Coronary artery (tissue), 2 donors: ENCODE results near the gene PRR29.
A peak's percentile ranks its signal among the peaks of the same experiment; 100 is the strongest.

Source experiments
- DNase-seq: peaks from one replicate; pipeline ENCODE4 v3.0.0-alpha.2; 2017; ENCODE audit warnings: low spot score
- H3K27ac ChIP-seq, 2 donors: fragments of 200-600 bp; sonication (generic); one replicate each; pipeline ENCODE4 v1.5.1; 2016 to 2019
- H3K4me3 ChIP-seq: fragments of 200-600 bp; sonication (generic); 2 replicates; pipeline ENCODE4 v1.5.1; 2016; ENCODE audit warnings: mild to moderate bottlenecking, moderate library complexity
- CTCF ChIP-seq: fragments of 200-600 bp; sonication (generic); IDR thresholded peaks from one replicate; pipeline ENCODE4 v1.5.1; 2019; ENCODE audit warnings: antibody characterized with exemption

The PRR29 gene

GRCh38 chr17:63998721-63999679 lies 849 bp downstream of the PRR29 start:
- H3K27ac ChIP-seq, result peak overlapping the region in 1 of 2 donors; percentile 26
- no peak for DNase-seq

GRCh38 chr17:63999680-64000531 lies 1.8 kb downstream of the PRR29 start:
- Histone ChIP-seq H3K4me3 (no peak overlapping the region), H3K27ac (no peak overlapping the region)
- TF ChIP-seq CTCF, result no peak
- peak; percentile 40 for DNase-seq

More at GRCh38 chr17:63998721-63999679, 849 bp downstream of the PRR29 start:
- peak overlapping the region; percentile 73 for H3K4me3 ChIP-seq
- no peak for TF ChIP-seq CTCF

GRCh38 chr17:64001091-64001579 lies 3.0 kb downstream of the PRR29 start:
- TF ChIP-seq CTCF, result no peak
- DNase-seq, result no peak
- Histone ChIP-seq H3K27ac (peak overlapping the region in 1 of 2 donors; percentile 78), H3K4me3 (no peak overlapping the region)

- TF ChIP-seq CTCF, result no peak
- Histone ChIP-seq H3K27ac (peak overlapping the region in 1 of 2 donors; percentile 78), H3K4me3 (no peak overlapping the region)
- DNase-seq, result no peak
These were observed 3.8 kb downstream of the PRR29 start for GRCh38 chr17:64001763-64002529.

GRCh38 chr17:64002658-64003525 lies 4.7 kb downstream of the PRR29 start:
- DNase-seq, result peak; percentile 60
- H3K27ac ChIP-seq, result peak overlapping the region in 1 of 2 donors; percentile 78
- TF ChIP-seq CTCF, result no peak
- no peak overlapping the region for H3K4me3 ChIP-seq
